ENCODE measurements around the gene NTRK1.

Gene NTRK1

GRCh38 chr1:156857532-156857931 is 3.1 kb upstream of the NTRK1 start:
- DNase-seq (ENCODE audit: low read depth), result no peak

- no peak for DNase-seq (ENCODE audit: low read depth)
Observed at GRCh38 chr1:156858555-156858956, 2.1 kb upstream of the NTRK1 start.

- DNase-seq (ENCODE audit: low read depth), result no peak
Observed at GRCh38 chr1:156858959-156859522, 1.6 kb upstream of the NTRK1 start, which contains the start of gene INSRR. TSS of gene INSRR (minus strand) at chr1:156859117. CDS start at chr1:156858621, 496 bp downstream.

GRCh38 chr1:156859523-156860112 is 1.0 kb upstream of the NTRK1 start:
- DNase-seq (ENCODE audit: low read depth), result no peak

- peak; percentile 51 for DNase-seq (ENCODE audit: low read depth)
Observed at GRCh38 chr1:156860113-156860627, 495 bp upstream of the NTRK1 start.

- no peak for DNase-seq (ENCODE audit: low read depth)
Observed at GRCh38 chr1:156862584-156862983, 1.9 kb downstream of the NTRK1 start.

- no peak for DNase-seq (ENCODE audit: low read depth)
Observed at GRCh38 chr1:156862997-156863599, 2.4 kb downstream of the NTRK1 start.

GRCh38 chr1:156863631-156864030 is 3.0 kb downstream of the NTRK1 start:
- no peak for DNase-seq (ENCODE audit: low read depth)

- DNase-seq (ENCODE audit: low read depth), result no peak
Observed at GRCh38 chr1:156864796-156865195, 4.1 kb downstream of the NTRK1 start.

- no peak for DNase-seq (ENCODE audit: low read depth)
Observed at GRCh38 chr1:156865258-156865657, 4.6 kb downstream of the NTRK1 start.

- no peak for DNase-seq (ENCODE audit: low read depth)
Observed at GRCh38 chr1:156865865-156866248, 5.2 kb downstream of the NTRK1 start.

GRCh38 chr1:156866249-156866909 is 5.7 kb downstream of the NTRK1 start:
- DNase-seq (ENCODE audit: low read depth), result no peak

GRCh38 chr1:156868341-156868740 is 7.7 kb downstream of the NTRK1 start:
- no peak for DNase-seq (ENCODE audit: low read depth)

GRCh38 chr1:156869455-156869854 is 8.8 kb downstream of the NTRK1 start:
- no peak for DNase-seq (ENCODE audit: low read depth)

- DNase-seq (ENCODE audit: low read depth), result no peak
Observed at GRCh38 chr1:156873659-156874058, 13.0 kb downstream of the NTRK1 start.

GRCh38 chr1:156874142-156874541 is 13.5 kb downstream of the NTRK1 start:
- DNase-seq (ENCODE audit: low read depth), result no peak

- DNase-seq (ENCODE audit: low read depth), result no peak
Observed at GRCh38 chr1:156874572-156875340, 14.1 kb downstream of the NTRK1 start.

GRCh38 chr1:156875341-156875615 is 14.6 kb downstream of the NTRK1 start:
- no peak for DNase-seq (ENCODE audit: low read depth)

GRCh38 chr1:156876281-156876680 is 15.6 kb downstream of the NTRK1 start:
- no peak for DNase-seq (ENCODE audit: low read depth)

- DNase-seq (ENCODE audit: low read depth), result no peak
Observed at GRCh38 chr1:156877433-156878170, 16.9 kb downstream of the NTRK1 start.

GRCh38 chr1:156879876-156880275 is 19.2 kb downstream of the NTRK1 start:
- no peak for DNase-seq (ENCODE audit: low read depth)

- no peak for DNase-seq (ENCODE audit: low read depth)
Observed at GRCh38 chr1:156880473-156880872, 19.8 kb downstream of the NTRK1 start.

All from activated T-cell treated with anti-CD3 and anti-CD28 coated beads for 24 hours (primary cell).